Activated CD4-positive, CD25-positive, alpha-beta regulatory T cell treated with anti-CD3 and anti-CD28 coated beads, Interleukin-2, amount 50 U/mL, for 72 hours (primary cell): ENCODE results near the gene C1QTNF12.
"Not testable (repeated sequence)": the region's sequence is repeated elsewhere in the genome, so short reads cannot be mapped to it uniquely, and the experiment has no call there.

Experiments used
- DNase-seq: peaks from one replicate; pipeline ENCODE4 v3.0.0; 2021

C1QTNF12 gene

GRCh38 chr1:1196431-1197187, 49.9 kb downstream of the C1QTNF12 start:
- DNase-seq, result no peak

- not testable (repeated sequence) for DNase-seq
Measured at GRCh38 chr1:1195726-1196125, 50.8 kb downstream of the C1QTNF12 start.

GRCh38 chr1:1194723-1195122, 51.8 kb downstream of the C1QTNF12 start:
- no peak for DNase-seq
